PC-3 (cell line): ENCODE data around the gene PDGFD. TPM values are rescaled to one million over a fixed set of nuclear protein-coding genes. Genes with fewer than 3 reads are reported as not detected.

Source experiments
- ATAC-seq: fragments of 200-7000 bp; cut with Tn5 transposase; 2 replicates; pipeline ENCODE4 v1.9.1; 2020; ENCODE audit warnings: mild to moderate bottlenecking, moderate library complexity
- BruUV-seq: library from RNA; stranded (reverse); fragments of 400-500 nt; replicated peaks from 2 replicates; lab custom pipeline; 2021; lab: Mats Ljungman, UMichigan
- CTCF ChIA-PET: fragments of 300-600 bp; sonication (Branson Sonifier 250); formaldehyde crosslinking; loops from one replicate; lab custom pipeline; 2022; ENCODE audit warnings: antibody characterized with exemption; lab: Charles Lee
- POLR2A ChIA-PET: fragments of 300-600 bp; sonication (Branson Sonifier 250); formaldehyde crosslinking; loops from one replicate; lab custom pipeline; 2022; ENCODE audit warnings: antibody characterized with exemption; ENCODE audit not compliant: unreplicated experiment; lab: Charles Lee
- DNase-seq: peaks from one replicate; pipeline ENCODE4 v3.0.0-alpha.2; 2015
- H2AFZ ChIP-seq: fragments of 300-600 bp; sonication (generic); 2 replicates; pipeline ENCODE4 v1.6.0; 2016; ENCODE audit warnings: antibody characterized with exemption, low read length
- H3F3A ChIP-seq: fragments of 300-600 bp; sonication (generic); one replicate; pipeline ENCODE4 v1.6.0; 2017; ENCODE audit warnings: antibody characterized with exemption, low read length, control low read depth, mild to moderate bottlenecking; ENCODE audit not compliant: unreplicated experiment
- H3K27ac ChIP-seq: fragments of 300-600 bp; sonication (generic); 2 replicates; pipeline ENCODE4 v1.5.1; 2016; ENCODE audit warnings: mild to moderate bottlenecking, low read length
- H3K27me3 ChIP-seq: fragments of 300-600 bp; sonication (generic); 2 replicates; pipeline ENCODE4 v1.6.1; 2016; ENCODE audit warnings: low read length, mixed read lengths
- H3K36me3 ChIP-seq: fragments of 300-600 bp; sonication (generic); 2 replicates; pipeline ENCODE4 v1.6.1; 2016; ENCODE audit warnings: low read depth, mixed run types, low read length, mixed read lengths
- H3K4me1 ChIP-seq: fragments of 300-600 bp; sonication (generic); 2 replicates; pipeline ENCODE4 v1.5.1; 2016; ENCODE audit warnings: low read length; ENCODE audit not compliant: insufficient read depth
- H3K4me2 ChIP-seq: fragments of 300-600 bp; sonication (generic); 2 replicates; pipeline ENCODE4 v1.6.0; 2016; ENCODE audit warnings: low read length
- H3K4me3 ChIP-seq: fragments of 300-600 bp; sonication (generic); 2 replicates; pipeline ENCODE4 v1.5.1; 2016; ENCODE audit warnings: mild to moderate bottlenecking, low read length, mixed read lengths
- H3K79me2 ChIP-seq: fragments of 300-600 bp; sonication (generic); 2 replicates; pipeline ENCODE4 v1.6.1; 2017; ENCODE audit warnings: low read length, mixed read lengths
- H3K9ac ChIP-seq: fragments of 300-600 bp; sonication (generic); 2 replicates; pipeline ENCODE4 v1.6.0; 2016; ENCODE audit warnings: mild to moderate bottlenecking, low read length
- H3K9me2 ChIP-seq: fragments of 300-600 bp; sonication (generic); replicated peaks from 2 replicates; pipeline ENCODE4 v1.6.1; 2016; ENCODE audit warnings: mixed run types, low read length, mixed read lengths
- H3K9me3 ChIP-seq: fragments of 300-600 bp; sonication (generic); 2 replicates; pipeline ENCODE4 v1.6.1; 2016; ENCODE audit warnings: low read length, mixed read lengths
- H4K20me1 ChIP-seq: fragments of 300-600 bp; sonication (generic); 2 replicates; pipeline ENCODE4 v1.6.1; 2016; ENCODE audit warnings: low read length, mixed read lengths
- CTCF ChIP-seq: fragments of 300-600 bp; sonication (generic); conservative IDR thresholded peaks from 2 replicates; pipeline ENCODE4 v1.5.1; 2017; ENCODE audit warnings: antibody characterized with exemption, low read depth, mild to moderate bottlenecking, low read length
- EZH2 ChIP-seq: fragments of 300-600 bp; sonication (generic); IDR thresholded peaks from one replicate; pipeline ENCODE4 v1.6.1; 2017; ENCODE audit warnings: antibody characterized with exemption, mild to moderate bottlenecking, low read length; ENCODE audit not compliant: unreplicated experiment
- EZH2phosphoT487 ChIP-seq: fragments of 300-600 bp; sonication (generic); IDR thresholded peaks from 2 replicates; pipeline ENCODE4 v1.6.1; 2018; ENCODE audit warnings: mild to moderate bottlenecking, antibody characterized with exemption, low read length, borderline replicate concordance
- intact Hi-C: fragments of 100-400 bp; cut with micrococcal nuclease; formaldehyde crosslinking; loops from 2 replicates; pipeline ENCODE4 v1.9.0; 2023
- total RNA-seq: library from RNA; depleted of rRNA; stranded (reverse); fragments of >200 nt; gene quantifications from 2 replicates; pipeline ENCODE4 v1.2.3, GENCODE V29; 2014

The PDGFD gene
- total RNA-seq, 1 experiment from 2014 or later, result 5.0 TPM

- Histone ChIP-seq H3K9ac (no peak overlapping the region), H3F3A (no peaks in the 10 kb centered on the region), H4K20me1 (no peaks in the 10 kb centered on the region), H3K36me3 (no peaks in the 10 kb centered on the region), H3K27me3 (no peaks in the 10 kb centered on the region), H3K27ac (no peak overlapping the region), H3K9me3 (no peaks in the 10 kb centered on the region), H3K9me2 (no peaks in the 10 kb centered on the region), H3K4me1 (no peaks in the 10 kb centered on the region), H3K4me2 (no peak overlapping the region), H2AFZ (no peak overlapping the region), H3K79me2 (no peaks in the 10 kb centered on the region), H3K4me3 (no peak overlapping the region)
- intact Hi-C loops, result no loop called here
- DNase-seq (no peak), ATAC-seq (no peak)
- CTCF ChIA-PET, result no interaction called here
- POLR2A ChIA-PET, result no interaction called here
- no peak for TF ChIP-seq CTCF
- no TSS peak for BruUV-seq
These were observed 34.8 kb downstream of the PDGFD start for GRCh38 chr11:104129145-104129544.

GRCh38 chr11:104127828-104128227 is 36.1 kb downstream of the PDGFD start:
- no TSS peak for BruUV-seq
- Histone ChIP-seq H3K9me2 (no peaks in the 10 kb centered on the region), H4K20me1 (no peaks in the 10 kb centered on the region), H3K4me1 (no peaks in the 10 kb centered on the region), H3F3A (no peaks in the 10 kb centered on the region), H3K27me3 (no peaks in the 10 kb centered on the region), H3K9me3 (no peaks in the 10 kb centered on the region), H2AFZ (no peak overlapping the region), H3K4me2 (no peak overlapping the region), H3K9ac (no peak overlapping the region), H3K27ac (no peak overlapping the region), H3K36me3 (no peaks in the 10 kb centered on the region), H3K79me2 (no peaks in the 10 kb centered on the region), H3K4me3 (no peak overlapping the region)
- no peak for TF ChIP-seq EZH2phosphoT487
- TF ChIP-seq EZH2, result no peak
- TF ChIP-seq CTCF, result no peak
- POLR2A ChIA-PET, result no interaction called here
- ATAC-seq (no peak), DNase-seq (peak; percentile 39)
- CTCF ChIA-PET, result no interaction called here
- intact Hi-C loops, result no loop called here

- H3K9me3 ChIP-seq, result no peaks in the 10 kb centered on the region
- BruUV-seq, result no TSS peak
- ATAC-seq (no peak), DNase-seq (no peak)
- CTCF ChIA-PET, result no interaction called here
- H3F3A ChIP-seq, result no peaks in the 10 kb centered on the region
- intact Hi-C loops, result no loop called here
- H3K36me3 ChIP-seq, result no peaks in the 10 kb centered on the region
- H3K27me3 ChIP-seq, result no peaks in the 10 kb centered on the region
- H3K4me1 ChIP-seq, result no peaks in the 10 kb centered on the region
- no peaks in the 10 kb centered on the region for H3K9me2 ChIP-seq
- no peak overlapping the region for H2AFZ ChIP-seq
- POLR2A ChIA-PET, result no interaction called here
- no peak for TF ChIP-seq EZH2
- TF ChIP-seq CTCF, result no peak
- TF ChIP-seq EZH2phosphoT487, result no peak
- no peak overlapping the region for H3K4me2 ChIP-seq
- H4K20me1 ChIP-seq, result no peaks in the 10 kb centered on the region
- H3K9ac ChIP-seq, result no peak overlapping the region
- H3K4me3 ChIP-seq, result no peak overlapping the region
- H3K79me2 ChIP-seq, result no peaks in the 10 kb centered on the region
- no peak overlapping the region for H3K27ac ChIP-seq
These were observed 37.5 kb downstream of the PDGFD start for GRCh38 chr11:104126464-104126863.
